Hippocampal formation (tissue), 2 donors: ENCODE results near the gene GCSH.

Experiments used
- DNase-seq, 2 donors: peaks; one replicate each; lab custom pipeline; 2025; lab: John Stamatoyannopoulos, UW

Gene GCSH

DNA sequence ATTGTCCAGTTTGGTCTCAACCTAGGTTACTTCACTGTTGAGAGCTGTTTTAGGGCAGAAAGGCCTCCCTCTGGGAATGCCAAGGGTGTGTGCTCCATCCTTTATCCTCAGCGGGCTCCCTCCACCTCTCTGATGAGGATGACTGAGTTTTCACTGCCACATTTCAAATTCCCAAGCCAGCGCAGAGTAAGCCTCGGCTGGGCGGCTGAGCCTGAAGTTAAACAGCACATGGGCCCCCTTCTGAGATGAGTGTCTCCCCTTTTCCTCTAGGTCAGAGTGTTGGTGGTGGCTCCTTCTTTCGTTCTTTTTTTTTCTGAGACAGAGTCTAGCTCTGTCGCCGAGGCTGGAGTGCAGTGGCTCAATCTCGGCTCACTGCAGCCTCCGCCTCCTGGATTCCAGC is 5.5 kb upstream of the GCSH start:
- no peak for DNase-seq

DNA sequence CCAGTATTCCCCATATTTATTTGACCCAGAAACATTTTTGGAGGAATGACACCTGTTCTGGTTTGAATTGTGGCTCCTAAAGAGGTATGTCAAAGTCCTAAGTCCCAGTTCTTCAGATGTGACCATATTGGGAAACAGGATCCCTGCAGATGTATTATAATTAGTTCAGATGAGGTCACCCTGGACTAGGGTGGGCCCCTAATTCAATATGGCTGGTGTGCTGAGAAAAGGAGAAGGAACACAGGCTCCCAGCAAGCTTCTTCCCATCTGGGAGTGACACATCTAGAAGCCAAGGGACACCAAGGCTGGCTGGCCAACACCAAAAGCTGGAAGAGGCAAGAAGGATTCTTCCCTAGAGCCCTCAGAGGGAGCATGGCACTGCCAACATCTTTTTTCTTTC is 3.8 kb upstream of the GCSH start:
- DNase-seq = no peak

DNA sequence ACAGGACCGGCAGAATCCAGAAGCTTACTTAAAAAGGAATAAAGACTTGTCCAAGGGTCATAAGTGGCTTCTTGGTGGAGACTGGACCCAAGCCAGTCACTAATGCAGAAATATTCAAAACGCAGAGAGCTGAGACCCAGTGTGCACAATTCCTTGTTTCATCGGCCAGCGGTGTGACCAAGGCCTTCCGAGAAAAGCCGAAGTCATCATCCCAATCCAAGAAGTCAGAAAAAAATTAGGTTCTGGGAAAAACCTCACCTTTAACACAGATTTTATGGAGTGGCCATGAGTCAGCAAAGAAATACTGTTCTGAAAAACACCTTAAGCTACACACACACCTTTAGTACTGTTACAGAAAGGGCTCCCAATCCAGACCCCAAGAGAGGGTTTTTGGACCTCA is 1.0 kb upstream of the GCSH start:
- DNase-seq = no peak

DNA sequence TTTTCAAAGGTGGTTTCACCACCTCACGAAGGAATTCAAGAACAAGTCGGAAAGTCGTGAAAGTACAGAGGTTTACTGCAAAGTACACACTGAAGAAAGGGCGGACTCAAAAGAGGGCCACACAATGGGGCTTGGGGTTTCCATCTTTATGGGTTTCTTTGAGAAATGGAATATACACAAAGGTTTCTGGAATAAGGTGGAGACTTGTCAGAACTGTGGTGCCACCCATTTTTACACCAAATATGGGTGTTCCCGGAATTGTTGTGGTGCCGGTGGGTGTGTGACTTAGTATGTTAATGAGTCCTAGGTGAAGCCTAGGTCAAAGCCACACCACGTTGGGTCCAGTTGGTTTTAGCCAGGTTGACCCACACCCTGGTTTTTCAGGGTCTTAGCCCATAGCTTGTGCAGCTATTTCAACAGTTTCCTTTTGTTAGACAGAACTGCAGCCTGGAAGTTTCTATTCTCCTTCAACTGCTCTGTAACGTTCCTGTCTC is 567 bp upstream of the GCSH start:
- DNase-seq = no peak

DNA sequence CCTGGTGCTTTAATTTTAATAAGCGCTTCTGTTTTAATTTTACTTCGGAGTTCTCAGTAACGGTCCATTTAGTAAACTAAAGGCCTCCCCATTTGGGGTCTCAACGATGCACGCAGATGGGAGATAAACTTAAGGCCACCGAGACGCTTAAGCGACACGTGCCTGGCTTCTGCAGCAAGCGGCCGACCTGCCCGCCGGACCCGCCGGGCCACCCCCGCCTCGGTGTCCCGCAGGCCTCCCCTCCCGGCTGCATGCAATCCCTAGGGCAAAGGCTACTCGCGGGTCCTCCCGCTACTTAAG is 592 bp downstream of the GCSH start:
- DNase-seq = no peak

DNA sequence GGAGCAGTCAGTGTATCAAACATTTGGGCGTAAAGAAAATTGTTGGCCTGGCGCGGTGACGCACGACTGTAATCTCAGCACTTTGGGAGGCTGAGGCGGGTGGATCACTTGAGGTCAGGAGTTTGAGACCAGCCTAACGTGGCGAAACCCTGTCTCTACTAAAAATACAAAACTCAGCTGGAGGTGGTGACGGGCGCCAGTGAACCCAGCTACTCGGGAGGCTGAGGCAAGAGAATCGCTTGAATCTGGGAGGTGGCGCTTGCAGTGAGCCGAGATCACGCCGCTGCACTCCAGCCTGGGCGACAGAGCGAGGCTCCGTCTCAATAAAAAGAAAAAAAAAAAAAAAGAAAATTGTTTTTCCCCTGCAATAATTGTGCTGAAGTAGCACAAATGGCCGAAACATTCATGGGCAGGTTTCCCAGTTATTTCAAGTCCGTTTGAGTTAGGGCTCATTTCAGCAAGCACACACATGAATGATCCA is 1.4 kb downstream of the GCSH start:
- DNase-seq = no peak

DNA sequence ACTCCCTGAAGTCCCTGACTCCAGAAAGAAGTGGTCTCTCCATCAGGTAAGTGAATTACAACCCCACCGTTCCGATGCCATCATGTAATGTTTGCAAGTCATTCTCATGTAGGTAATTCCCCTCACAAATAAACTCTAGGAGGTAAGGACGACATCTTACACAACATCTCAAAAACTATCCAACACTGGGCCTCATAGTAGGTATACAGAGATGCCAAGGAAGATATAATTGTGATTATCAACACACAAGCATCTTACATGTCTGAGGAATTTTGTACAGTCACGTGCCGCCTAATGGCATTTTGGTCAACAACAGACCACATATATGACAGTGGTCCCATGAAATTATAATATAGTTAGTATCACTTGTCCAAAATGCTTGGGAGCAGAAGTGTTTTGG is 7.4 kb downstream of the GCSH start:
- no peak for DNase-seq

DNA sequence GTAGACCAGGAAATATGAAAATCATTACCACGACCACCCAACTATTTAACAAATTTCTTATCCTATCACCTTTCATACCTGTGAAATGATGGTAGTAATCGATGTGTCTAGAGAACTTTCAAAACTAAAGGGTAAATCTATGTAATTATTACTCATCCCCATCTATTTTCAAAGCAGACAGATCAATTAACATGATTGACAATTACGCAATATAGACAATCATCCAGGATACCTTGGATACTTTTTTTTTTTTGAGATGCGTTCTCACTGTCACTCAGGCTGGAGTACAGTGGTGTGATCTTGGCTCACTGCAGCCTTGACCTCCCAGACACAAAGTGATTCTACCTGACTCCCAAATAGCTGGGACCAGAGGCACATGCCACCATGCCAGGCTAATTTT is 15.2 kb downstream of the GCSH start:
- no peak for DNase-seq

DNA sequence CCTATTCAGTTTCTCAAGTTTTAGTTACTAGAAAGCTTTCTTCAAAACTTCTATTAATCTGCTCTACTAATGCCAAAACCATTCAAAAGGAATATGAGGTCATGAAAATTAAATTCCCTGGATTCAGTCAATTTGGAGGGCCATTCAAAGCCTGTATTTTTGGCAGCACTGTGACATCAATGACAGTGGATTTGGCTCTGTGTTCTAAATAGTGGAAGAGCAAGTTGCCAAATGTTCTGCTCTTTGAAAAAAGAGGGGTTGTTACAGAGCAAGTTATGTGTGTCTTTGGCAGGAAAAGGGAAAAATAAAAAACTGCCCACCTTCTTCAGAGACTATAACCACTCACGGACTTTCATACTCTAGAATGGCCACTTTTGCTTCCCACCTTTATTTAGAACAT is 16.0 kb downstream of the GCSH start:
- DNase-seq = peak in 1 of 2 donors; percentile 12

DNA sequence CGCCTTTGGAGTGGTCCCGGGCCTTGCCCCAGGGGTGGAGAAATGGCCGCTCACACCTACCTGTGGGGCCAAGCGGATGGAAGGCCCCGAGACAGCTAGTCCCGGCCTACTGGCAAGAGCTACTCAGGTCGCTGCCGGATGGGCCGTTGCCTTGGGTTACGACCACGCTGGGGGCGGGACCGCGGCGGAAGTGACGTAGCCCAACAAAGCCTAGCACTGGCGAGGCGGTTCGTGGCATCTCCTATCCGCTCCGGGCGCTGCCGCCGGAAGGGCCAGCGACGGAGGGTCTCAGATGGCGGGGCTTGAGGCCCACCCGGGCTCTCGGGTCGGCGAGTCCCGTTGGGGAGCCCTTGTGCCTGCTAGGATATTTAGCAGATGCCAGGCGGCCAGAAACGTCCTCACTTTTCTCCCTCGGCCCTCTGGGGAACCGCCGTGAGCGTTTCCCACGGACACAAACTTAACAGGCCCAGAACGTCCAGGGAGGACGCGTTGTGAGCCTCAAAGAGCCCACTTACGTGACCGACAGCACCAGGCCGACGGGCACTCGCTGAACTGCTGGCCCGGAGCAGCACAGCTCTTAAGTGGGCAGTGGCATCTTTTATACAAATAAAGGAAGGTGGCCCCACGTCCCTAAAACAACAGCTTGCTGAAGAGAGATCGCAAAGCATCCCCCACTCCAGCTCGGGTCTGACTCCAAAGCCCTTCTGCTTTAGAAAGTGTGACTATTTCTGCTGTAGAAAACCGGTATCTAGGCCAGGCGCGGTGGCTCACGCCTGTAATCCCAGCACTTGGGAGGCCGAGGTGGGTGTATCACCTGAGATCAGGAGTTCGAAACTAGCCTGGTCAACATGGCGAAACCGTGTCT is 18.9 kb downstream of the GCSH start, which contains the start of gene C16orf46:
C16orf46 (minus strand) TSS at position 163 of the 865 bp plus-strand sequence. CDS start 13,283 bp downstream, outside the sequence.
- peak; percentile 94 to 99 for DNase-seq

DNA sequence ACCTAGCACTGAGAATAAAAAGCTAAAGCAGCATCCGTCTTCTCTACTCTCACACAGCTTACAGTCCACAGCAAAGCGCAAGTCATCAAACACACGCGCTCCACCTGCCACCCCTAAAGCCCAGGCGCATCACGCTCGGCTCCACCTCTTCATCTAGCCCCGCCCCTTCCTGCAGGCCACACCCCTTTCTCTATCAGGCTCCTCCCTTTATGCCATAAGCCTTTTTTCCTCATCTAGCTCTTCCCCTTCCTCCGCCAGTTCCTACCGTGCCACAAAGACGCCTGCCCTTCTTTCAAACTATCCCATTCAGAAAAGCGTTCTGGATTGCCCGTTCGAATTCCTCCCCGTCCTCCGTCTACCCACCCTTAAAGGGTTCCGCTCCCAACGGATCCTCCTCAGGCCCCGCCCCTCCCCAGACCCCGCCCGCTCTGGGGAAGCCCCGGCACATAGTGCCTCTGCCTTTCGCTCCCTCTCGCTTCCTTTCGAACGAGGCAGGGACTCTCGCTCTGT is 19.6 kb downstream of the GCSH start:
- DNase-seq = peak; percentile 94 to 99

DNA sequence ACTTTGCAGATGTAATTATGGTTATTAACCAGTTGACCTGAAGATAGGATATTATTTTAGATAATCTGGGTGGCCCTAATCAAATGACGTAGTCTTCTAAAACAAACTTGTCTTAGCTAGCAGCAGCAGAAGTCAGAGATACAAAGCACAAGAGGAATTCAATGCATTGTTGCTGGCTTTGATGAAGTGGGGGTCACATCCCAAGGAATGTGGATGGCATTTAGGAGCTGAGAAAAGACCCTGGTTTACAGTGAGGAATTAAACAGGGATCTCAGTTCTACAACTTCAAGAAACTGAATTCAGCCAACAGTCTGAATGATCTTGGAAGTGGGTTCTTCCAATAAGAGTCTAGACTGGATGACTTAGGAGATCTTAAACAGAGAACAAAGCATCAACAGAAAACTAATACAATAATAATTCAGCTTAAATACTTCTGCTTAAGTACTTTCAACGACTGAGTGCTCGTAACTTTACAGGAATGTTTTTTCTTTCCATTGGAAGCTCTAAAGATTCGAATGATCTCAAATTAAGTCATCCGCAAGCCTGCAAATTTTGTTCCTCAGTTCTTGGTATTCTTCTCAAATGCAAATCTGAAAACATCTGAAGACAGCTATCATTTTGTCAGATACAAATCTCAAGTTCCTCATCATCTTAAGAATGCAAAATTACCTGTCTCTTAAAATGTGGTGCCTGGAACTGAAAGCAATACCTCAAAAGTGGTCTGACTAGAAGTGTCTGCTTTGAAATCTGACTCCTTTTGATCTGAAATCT is 22.4 kb downstream of the GCSH start:
- no peak for DNase-seq

DNA sequence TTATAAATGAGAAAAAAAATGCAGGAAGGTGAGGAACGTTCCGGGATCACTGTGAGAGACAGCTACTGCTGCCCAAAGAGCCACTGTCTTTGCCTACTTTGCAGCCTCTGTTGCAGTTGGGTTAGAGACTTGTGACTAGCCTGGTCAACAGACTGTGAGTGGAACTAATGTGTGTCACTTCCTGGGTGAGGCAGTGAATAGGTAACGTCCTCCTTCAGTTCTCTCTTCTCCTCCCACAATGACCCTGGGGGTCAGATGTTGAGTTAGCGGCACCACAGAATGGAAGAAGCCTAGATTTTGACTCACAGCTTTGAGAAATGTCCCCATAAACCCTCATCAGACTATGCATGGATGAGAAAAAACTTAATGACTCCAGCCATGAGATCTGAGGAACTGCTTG is 24.4 kb downstream of the GCSH start:
- DNase-seq = no peak

DNA sequence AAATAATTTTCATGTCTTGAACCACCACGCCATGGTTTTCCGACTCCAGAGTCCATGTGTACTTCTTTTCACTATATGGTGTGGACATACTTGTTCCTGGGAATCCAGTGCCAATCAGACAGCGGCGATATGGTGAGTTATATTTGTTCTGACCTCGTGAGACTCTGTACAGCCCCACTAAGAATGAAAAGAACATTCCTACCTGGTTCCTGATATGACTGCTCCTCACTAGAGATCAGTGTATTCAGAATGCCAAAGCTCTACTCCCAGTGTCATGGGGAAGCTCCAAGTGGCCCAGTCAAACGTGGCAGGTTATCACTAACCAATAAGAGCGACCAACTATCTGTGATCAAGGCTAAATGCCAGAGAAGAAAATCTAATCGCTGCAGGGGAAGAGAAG is 25.2 kb downstream of the GCSH start:
- no peak for DNase-seq

DNA sequence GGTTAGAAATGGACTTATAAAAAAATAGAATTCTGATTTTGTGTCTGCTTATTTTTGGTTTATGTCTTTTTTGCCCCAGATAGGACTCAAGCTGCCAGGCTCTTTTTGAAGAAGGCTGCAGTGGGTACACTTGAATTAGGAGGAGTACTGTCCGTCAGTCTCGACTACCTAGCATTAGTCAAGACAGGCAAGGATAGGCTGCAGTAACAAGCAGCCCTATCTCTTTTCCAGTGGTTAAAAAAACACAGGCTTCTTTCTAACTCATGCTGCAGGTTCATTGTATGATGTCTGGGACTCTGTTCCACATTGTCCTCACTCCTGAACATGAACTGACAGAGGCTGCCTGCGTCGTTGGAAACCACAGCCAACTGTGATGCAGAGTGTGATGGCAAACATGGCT is 27.1 kb downstream of the GCSH start:
- no peak for DNase-seq

DNA sequence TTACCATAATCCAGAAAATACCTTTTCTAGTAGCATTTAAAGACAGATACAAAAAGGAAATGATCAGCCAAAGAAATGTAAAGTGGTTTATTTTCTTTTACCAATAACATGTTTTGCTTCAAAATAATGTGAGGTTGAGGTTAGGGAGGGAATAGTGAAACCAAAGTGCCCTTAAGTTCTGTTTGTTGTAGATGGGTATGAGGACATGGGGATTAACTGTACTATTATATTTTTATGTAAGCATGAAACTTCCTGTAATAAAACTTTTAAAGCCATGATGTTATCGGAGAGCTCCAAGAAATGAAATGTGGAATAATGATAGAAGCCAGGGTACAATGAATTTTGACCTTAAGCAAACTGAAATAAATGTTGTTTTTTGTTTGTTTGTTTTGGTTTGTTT is 29.0 kb downstream of the GCSH start:
- no peak for DNase-seq

DNA sequence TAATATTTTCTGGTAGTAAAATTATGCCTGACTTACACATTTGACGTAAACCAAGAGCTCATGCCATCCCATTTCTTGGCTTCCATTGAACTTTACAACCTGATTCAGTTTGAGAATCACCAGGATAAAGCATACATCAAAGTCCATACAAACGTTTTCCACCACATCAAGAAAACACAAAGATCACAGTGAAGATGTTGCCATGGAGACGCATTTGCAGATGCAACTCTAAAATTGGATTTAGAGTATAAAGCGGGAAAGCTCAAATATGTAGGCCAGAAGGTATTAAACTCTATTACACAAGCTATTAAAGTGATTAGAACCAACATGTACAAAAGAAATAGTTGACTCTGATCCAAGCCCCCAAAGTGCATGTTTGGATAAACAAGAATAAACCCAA is 29.5 kb downstream of the GCSH start:
- no peak for DNase-seq

DNA sequence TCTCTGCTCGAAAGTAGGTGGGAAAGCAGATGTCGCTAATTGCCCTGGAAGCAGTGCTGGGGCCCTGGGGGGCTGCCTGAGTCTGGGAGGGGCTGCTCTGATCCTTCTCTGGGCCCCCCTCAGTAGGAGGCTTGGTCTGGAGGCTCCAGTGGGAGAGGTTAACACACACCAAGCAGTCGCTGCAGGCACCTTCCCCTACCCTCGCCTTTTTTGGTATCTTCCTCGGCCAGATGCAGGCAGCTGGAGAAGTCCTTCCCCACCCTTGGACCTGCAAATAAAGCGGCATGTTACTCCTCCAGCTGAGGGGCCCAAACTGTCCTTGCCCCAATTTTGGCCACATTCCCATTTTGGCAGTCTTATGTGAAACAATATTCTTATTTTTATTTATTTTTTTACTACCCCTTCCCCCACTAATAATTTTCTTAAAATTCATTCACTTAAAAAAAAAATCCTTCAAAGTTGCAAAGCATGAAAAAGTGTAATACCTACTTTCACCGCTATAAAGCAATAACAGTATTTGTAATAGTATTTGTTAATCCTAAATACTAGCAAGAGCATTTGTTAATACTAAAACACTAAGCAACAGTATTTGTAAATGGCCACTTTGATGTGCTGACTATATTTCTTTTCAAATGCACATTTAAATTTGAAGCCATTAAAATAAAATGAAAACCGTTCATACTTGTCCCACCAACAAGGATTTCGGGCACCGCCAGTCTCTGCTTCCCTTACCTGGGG is 34.2 kb downstream of the GCSH start:
- DNase-seq = no peak

DNA sequence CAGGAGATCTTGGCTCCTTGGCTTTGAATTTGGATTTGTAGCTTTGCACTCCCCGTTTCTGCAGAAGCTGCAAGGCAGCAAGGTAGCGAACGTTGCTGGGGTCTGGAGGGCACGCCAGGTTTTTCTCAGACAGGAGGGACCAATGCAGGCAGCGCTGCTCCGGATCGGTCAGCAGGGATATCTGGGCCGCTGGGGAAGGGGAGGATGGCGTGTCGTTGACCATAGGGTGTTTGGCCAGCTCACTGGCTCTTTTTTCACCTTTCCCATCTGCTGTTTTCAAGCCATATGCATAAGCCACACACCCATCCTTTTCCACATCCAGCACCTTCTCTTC is 34.9 kb downstream of the GCSH start:
- no peak for DNase-seq

DNA sequence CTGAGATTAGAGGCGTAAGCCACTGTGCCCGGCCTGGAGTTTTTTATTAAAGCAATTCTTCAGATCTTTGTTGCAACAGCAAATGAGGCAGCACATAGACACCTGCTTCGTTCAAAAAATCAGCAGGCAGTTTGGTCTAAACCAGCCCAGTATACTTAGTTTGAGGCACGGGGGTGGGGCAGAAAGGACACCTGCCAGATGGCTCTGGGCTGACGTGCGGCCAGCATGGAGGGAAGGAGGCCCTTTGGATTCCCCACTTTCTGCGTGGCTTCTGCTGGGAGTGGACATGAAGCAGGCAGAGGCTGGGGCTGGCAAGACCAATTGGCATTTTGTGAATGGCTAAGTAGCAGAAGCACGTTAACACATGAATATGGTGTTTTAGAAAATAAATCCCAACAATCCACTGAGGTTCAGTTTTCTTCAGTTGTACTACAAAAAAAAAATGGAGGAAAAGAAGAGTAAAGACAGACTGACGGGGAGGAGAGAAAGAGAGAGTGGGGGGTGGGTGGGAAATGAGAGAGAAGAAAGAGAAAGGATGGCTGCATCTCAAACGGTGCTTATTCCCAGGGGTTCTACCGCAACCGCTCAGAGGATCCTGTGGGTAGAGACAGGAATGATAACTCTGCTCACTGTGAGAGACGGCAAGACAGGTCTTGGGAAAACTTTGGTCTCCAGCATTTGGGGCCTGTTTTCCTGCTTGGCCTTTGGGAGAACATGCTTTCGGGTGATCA is 35.5 kb downstream of the GCSH start:
- DNase-seq = no peak

DNA sequence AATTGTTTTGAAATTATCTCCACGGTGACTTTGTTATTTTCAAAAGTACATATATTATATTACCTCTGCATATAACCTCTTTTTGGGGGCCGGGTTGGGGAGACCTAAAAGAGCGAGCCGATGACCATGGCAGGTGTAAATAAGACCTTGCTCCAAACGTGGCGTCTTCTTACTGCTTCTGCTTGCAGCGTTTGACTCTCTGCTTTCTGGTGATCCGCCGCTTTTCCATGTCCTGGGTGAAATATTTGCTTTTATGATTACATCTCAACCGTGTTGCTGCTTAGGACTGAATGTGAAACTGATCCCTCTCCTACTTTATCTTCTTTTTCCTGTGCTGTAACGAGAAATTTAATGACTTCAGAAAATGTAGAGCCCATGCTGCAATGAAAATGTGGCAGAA is 42.4 kb downstream of the GCSH start:
- no peak for DNase-seq

DNA sequence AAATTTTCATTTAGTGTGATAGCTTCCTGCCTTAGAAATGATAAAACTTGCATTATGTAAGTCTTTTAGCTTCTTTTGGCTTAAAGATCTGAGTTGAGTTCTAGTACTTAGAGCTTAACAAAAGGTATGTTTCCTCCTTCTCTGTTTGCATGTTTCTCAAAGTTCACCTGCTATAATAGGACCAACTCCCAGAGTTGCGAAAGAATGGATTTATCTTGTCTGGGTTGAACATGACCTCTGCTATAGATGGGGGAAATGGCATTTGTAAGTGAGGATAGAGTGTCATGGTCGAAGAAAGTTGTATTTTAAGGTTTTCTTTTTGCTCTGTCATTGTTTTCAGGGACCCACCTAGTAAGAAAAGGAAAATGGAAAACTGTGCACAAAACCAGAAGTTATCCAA is 53.4 kb downstream of the GCSH start:
- DNase-seq = no peak
